ENCODE data around the gene TTK. TPM values are rescaled to one million over a fixed set of nuclear protein-coding genes. Genes with fewer than 3 reads are reported as not detected.
"Not testable (repeated sequence)": the region's sequence is repeated elsewhere in the genome, so short reads cannot be mapped to it uniquely, and the experiment has no call there.

The TTK gene
- total RNA-seq, 8 experiments from 2014 or later: 0.10 to 37.1 (median 4.6) TPM

DNA sequence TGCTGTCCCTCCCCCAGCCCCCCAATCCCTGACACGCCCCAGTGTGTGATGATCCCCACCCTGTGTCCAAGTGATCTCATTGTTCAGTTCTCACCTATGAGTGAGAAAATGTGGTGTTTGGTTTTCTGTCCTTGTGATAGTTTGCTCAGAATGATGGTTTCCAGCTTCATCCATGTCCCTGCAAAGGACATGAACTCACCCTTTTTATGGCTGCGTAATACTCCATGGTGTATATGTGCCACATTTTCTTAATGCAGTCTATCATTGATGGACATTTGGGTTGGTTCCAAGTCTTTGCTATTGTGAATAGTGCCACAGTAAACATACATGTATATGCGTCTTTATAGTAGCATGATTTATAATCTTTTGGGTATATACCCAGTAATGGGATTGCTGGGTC lies 43.8 kb downstream of the TTK start:
- in situ Hi-C loops (cut with MboI; ENCODE audit: low pct_unique_long_range_greater_than_20kb in 2 of 9, low sequenced_read_pairs in 9 of 9, unreplicated experiment in 9 of 9); H3K4me3 ChIP-seq; H3K27ac ChIP-seq; ATAC-seq (replicated peaks in 6 of 8); H3K4me1 ChIP-seq (replicated peaks in 1 of 2): not testable (repeated sequence)
- 80 to 100% (median 100%) methylated on average over 1 to 2 of the region's 3 CpGs; no CpG with 5 or more reads in 4 of the 10 experiments for WGBS, 10 experiments

DNA sequence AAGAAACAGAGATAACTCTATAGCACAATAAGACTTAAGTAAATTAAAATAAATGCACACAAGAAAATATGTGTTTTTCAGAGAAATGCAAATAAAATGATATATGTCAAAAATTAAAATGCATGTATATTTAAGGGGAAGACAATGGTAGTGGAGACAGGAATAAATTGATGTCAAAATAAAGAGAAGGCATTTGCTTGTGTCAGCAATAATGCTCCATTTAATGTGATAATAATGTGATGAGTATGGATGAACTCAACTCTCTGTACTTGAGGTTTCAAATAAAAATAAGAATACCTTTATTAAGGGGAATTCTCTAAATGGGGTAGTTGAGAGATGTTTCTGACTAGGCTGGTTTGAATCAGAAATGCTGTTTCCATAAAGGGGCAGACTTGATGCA lies 56.3 kb downstream of the TTK start:
- H3K27ac ChIP-seq: no peak overlapping the region
- in situ Hi-C loops (cut with MboI; ENCODE audit: low pct_unique_long_range_greater_than_20kb in 2 of 9, low sequenced_read_pairs in 9 of 9, unreplicated experiment in 9 of 9): no loop called here
- H3K4me3 ChIP-seq: no peak overlapping the region
- no peaks in the 10 kb centered on the region for H3K4me1 ChIP-seq (replicated peaks in 1 of 2)
- no peak for ATAC-seq (replicated peaks in 6 of 8)

DNA sequence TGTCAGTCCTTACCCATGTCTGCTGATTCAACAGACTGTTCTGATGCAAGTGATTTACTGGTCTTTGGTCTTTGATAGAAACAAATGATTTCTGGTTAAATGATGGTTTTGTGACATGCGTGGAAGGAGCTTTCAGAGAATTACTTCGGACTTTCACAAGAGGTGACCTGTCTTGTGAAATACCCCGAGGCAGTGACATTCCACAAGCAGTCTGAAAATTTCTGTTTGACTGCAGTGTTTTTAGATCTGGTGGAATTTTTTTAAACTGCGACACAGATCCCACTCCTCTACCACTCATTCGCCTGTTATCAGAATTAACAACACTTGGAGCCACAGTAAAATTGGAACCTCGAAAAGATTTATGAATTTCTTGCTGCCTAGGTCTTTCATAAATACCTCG lies 63.7 kb downstream of the TTK start:
- in situ Hi-C loops (cut with MboI; ENCODE audit: low pct_unique_long_range_greater_than_20kb in 2 of 9, low sequenced_read_pairs in 9 of 9, unreplicated experiment in 9 of 9); ATAC-seq (replicated peaks in 6 of 8); H3K27ac ChIP-seq; H3K4me3 ChIP-seq; H3K4me1 ChIP-seq (replicated peaks in 1 of 2): not testable (repeated sequence)
- WGBS, 10 experiments: 33 to 93% (median 80%) methylated on average over 1 to 3 of the region's 7 CpGs; no CpG with 5 or more reads in 6 of the 10 experiments

DNA sequence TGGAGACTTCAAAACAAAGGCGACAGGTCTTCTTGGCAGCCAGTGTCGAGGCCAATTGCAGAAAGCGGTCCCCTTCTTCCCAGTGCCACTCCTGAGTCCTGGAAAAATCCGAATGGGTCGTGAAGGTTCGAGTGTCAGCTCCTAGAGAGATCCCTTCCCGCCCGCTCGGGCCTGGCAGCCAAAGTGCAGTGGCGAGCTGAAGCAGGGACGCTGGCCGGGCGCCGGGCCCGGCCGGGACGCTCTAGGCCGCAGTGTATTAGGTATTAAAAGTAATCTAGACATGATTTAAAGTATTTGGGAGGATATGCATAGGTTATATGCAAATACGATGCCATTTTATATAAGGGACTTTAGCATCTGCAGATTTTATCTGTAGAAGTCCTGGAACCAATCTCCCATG lies 66.0 kb downstream of the TTK start:
- H3K4me1 ChIP-seq (replicated peaks in 1 of 2); ATAC-seq (replicated peaks in 6 of 8); in situ Hi-C loops (cut with MboI; ENCODE audit: low pct_unique_long_range_greater_than_20kb in 2 of 9, low sequenced_read_pairs in 9 of 9, unreplicated experiment in 9 of 9); H3K27ac ChIP-seq; H3K4me3 ChIP-seq: not testable (repeated sequence)
- WGBS, 10 experiments: 43 to 100% (median 97%) methylated on average over 1 to 14 of the region's 19 CpGs; no CpG with 5 or more reads in 4 of the 10 experiments

DNA sequence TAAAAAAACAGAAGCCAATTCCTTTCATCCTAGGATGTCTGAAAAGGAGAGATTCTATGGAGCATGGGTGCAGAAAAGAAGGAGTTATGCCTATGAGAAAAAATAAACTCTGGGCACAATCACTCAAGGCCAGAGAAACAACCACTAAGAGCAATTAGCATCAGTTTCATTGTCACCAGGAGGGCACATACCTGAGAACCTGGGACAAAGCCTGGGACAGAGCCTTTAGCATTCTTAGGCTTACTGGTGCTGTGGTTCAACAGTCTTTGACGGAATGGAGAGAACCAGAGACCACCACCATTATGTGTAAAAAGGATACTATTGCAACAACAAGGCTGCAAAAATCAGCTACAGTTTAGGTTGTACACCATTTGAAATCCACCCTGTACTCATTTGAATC lies 72.6 kb downstream of the TTK start:
- ATAC-seq (replicated peaks in 6 of 8): no peak
- WGBS, 10 experiments: 14 to 100% (median 89%) methylated on average over 1 of the region's 1 CpG; no CpG with 5 or more reads in 3 of the 10 experiments
- no peak overlapping the region for H3K4me3 ChIP-seq
- in situ Hi-C loops (cut with MboI; ENCODE audit: low pct_unique_long_range_greater_than_20kb in 2 of 9, low sequenced_read_pairs in 9 of 9, unreplicated experiment in 9 of 9): loop anchor here in 1 of 9 experiments (25.0 kb wide), 1 partner anchor 140 kb away; the partner anchor contains the start of gene ELOVL4
- H3K27ac ChIP-seq: no peak overlapping the region
- H3K4me1 ChIP-seq (replicated peaks in 1 of 2): no peaks in the 10 kb centered on the region

DNA sequence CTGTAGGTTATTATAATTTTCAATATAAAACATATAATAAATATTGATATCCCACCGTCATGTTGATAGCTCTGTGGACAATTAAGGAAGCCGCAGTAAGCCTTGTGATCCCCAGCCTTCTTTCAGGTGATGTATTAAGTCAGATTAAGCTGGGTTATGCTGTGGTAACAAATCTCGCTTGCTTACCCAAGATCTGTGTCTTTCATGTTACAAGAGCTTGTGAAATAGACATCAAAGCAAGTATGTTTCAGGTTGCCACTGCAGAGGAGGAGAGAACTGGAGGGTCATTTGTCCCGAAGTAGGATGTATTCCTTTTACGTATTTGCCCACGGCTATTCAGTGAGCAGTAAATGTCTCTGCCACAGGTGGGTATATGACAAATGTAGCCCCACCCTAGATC lies 84.2 kb downstream of the TTK start:
- in situ Hi-C loops (cut with MboI; ENCODE audit: low pct_unique_long_range_greater_than_20kb in 2 of 9, low sequenced_read_pairs in 9 of 9, unreplicated experiment in 9 of 9): loop anchor here in 1 of 9 experiments (25.0 kb wide), 1 partner anchor 151 kb away; the partner anchor contains the start of gene ELOVL4
- no peak for ATAC-seq (replicated peaks in 6 of 8)
- Histone ChIP-seq H3K4me3 (no peak overlapping the region), H3K27ac (no peak overlapping the region), H3K4me1 (replicated peaks in 1 of 2) (no peaks in the 10 kb centered on the region)
- WGBS, 10 experiments: 58 to 100% (median 94%) methylated on average over 1 to 6 of the region's 6 CpGs

DNA sequence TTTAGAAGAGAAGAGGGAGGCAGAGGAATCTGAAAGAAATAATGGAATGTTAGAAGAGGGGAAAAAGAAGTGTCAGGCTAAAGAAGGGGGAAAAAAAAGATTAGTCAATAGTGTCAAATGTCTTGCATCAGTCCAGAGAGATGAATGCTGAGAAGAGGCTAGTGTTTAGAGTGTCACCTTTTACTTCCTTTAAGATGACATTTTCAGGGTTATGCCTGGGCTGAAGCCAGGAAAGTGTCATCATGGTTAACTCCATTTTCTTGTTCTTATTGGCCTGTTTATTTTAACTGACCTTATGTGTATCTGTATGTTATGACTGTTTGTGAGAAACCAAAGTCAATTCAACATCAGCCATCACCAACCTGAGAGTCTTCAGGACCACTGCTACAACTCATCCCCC lies 87.1 kb downstream of the TTK start:
- H3K27ac ChIP-seq: no peak overlapping the region
- in situ Hi-C loops (cut with MboI; ENCODE audit: low pct_unique_long_range_greater_than_20kb in 2 of 9, low sequenced_read_pairs in 9 of 9, unreplicated experiment in 9 of 9): loop anchor here in 1 of 9 experiments (25.0 kb wide), 1 partner anchor 154 kb away; the partner anchor contains the start of gene ELOVL4
- H3K4me1 ChIP-seq (replicated peaks in 1 of 2): no peaks in the 10 kb centered on the region
- no peak for ATAC-seq (replicated peaks in 6 of 8)
- no peak overlapping the region for H3K4me3 ChIP-seq

Other genes starting within 250 kb of the TTK start
- 10 to 100 TPM in 6 of 8 experiments, 1 to 10 TPM in 2; 1.9 to 25.5 (median 19.2) TPM for gene ELOVL4, start 57.1 kb upstream of the TTK start, total RNA-seq
- gene BCKDHB, start 102.0 kb downstream of the TTK start, total RNA-seq: 10 to 100 TPM in 4 of 8 experiments, 1 to 10 TPM in 4; 7.5 to 37.2 (median 10.4) TPM